GM21576 (cell line): ENCODE results near the gene NRXN3.

Experiments
- ATAC-seq: cut with Tn5 transposase; IDR thresholded peaks from one replicate; pipeline ENCODE4 v1.9.1; 2021; ENCODE audit warnings: mild to moderate bottlenecking, moderate library complexity; ENCODE audit not compliant: unreplicated experiment

The NRXN3 gene

DNA sequence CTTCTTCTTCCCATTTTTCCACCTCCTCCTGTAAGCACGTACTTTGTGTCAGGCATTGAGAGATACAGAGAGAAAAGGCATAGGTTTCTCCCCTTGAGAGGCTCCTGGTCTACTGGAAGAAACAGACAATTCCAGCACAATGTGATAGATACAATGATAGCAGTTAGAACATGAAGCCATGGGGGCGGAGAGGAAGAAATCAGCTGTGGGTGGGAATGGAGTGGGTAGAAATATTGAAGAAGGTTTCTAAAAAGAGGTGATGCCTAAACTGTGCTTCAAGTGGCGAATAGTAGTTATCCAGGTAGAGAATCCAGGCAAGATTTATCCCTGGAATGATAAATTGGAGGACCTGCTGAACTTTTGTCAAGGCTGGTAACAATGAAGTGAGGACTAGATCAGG is 528.8 kb downstream of the NRXN3 start:
- ATAC-seq, result no peak

DNA sequence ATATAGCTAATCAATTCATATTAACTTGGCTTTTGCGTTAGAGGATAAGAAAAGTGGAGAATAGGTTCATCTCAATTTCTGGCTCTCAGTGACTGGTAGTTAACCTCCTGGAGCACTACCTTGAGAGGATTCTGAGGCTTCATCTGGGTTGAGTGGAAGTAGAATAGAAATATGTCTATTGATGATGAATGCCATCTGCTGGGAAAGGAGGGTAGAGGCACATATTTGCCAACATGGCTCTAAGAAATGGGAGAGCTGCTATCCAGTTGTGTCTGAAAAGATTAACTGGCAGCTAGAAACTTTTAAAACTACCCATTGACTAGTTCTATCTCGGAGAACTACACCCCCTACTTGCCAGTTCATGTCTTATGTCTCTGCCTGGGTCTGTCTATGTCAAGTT is 530.1 kb downstream of the NRXN3 start:
- ATAC-seq, result no peak

DNA sequence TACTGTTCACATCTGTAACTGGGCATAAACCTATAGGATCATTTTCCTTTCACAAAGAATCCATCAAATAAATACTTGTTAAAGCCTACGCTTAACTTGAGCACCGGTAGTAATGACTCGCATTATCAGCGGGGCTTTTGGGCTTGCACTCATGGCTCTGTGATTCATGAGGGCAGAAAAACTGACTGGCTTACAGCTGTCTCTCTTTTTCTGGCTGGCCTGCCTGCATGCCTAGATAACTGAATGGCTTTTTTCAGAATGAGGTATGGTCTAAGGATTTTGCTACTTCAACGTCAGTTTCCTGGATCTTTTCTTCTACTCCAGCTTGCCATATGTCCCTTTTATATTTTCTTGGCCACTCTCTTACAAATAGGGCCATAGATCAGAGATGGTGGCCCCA is 531.1 kb downstream of the NRXN3 start:
- ATAC-seq, result no peak

DNA sequence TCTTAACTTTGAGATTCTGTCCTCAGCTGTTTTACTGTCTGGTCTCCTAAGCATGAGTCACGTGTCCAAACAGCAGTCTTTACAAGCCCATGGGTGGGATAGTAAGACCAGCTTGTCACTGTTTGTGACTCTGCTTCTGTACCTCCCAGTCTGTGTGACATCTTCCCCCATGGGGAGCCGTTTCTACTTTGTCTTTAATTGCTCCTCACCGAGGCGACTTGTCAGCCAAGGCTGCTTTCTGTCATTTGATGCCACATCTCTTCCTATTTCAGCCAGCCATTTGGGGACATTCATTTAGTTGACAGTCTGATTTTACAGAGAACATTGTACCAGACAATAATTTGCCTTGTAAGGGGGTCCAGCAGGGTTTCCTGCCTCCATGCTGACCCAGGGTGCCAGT is 534.8 kb downstream of the NRXN3 start:
- ATAC-seq, result no peak

DNA sequence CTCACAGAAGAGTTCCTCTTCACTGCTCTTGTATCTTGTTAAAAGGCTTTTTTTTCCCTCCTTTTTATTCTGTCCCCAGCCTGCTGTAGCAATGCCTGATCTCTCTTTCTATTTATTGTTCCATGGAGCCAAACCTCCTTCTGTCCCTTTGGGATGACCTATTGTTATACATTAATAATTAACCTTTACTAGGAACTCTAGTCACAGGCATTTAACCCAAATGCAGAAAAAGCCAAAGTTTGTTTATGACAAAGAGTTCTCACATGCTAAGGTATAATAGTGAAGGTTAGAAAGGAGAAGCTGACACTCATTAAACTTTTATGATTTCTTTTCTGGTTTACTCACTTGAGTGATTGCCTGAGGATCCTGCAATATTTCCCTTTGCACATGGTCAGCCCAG is 535.8 kb downstream of the NRXN3 start:
- ATAC-seq, result no peak

DNA sequence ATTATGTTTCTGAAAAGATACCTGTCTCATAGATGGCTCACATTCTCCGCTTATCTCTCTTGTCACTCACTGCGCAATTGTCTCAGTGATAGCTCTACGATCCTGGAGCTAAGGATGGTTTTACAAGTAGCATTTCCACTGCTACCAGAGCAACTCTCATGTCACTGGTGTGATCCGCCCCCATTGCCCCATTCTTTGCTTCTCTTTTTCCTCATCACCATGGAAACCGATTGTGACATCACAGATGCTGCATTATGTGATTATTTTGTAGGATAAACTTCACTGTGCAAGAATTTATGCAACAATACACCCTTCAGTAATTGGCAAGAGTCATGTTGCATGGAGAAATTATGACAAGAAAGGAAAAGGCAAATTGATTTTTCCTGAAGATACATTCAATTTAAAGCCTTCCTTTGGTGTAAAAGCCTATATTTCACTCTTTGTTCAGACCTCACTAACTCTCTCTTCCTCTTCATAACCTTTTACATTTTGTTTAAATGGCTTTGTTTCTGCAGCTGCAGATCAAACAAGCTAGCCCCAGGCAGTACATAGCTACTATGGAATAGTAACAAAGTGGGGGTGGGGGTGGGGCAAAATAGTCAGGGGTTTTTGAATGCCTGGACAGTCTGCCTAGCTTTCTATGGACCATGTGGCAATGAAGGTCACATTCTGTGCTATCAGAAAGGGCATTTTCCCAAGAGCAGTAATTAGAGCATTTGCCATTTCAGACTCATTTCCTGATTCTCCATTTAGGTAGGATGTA is 539.8 kb downstream of the NRXN3 start:
- no peak for ATAC-seq

DNA sequence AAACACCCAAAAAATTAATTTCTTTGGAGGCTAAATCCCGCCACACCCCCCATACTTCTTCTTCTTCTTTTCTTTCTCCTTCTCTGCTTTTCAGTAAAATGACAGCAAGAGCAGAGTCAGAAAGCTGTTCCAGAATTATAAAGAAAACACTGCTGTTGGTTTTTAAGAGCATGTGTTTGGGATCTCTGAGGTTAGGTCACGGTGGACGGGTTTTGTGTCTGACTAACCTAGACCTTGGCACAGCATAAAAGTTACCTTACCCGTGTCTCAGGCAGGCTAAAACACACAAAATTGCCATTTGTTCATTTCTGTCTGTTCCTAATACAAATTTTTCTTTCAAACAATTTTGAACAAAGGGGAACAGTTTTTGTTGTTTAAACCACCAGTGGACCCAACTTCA is 540.8 kb downstream of the NRXN3 start:
- ATAC-seq, result no peak

DNA sequence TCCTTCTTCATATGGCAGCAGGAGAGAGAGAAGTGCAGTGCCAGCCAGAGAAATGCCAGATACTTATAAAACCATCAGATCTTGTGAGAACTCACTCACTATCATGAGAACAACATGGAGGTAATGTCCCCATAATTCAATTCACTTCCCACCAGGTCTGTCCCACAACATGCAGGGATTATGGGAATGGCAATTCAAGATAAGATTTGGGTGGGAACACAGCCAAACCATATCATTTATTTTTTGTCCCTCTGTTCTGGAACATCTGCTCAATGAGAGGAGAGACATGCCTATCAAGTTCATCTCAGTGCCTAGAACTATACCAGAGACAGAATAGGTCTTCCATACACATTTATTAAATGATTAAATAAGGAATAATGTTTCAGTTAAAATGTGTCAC is 543.5 kb downstream of the NRXN3 start:
- no peak for ATAC-seq

DNA sequence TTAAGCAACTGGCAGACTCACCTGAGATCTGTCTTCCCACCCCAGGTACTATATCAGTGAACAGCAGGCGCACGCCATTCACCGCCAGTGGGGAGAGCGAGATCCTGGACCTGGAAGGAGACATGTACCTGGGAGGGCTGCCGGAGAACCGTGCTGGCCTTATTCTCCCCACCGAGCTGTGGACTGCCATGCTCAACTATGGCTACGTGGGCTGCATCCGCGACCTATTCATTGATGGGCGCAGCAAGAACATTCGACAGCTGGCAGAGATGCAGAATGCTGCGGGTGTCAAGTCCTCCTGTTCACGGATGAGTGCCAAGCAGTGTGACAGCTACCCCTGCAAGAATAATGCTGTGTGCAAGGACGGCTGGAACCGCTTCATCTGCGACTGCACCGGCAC is 544.5 kb downstream of the NRXN3 start:
- ATAC-seq, result no peak

DNA sequence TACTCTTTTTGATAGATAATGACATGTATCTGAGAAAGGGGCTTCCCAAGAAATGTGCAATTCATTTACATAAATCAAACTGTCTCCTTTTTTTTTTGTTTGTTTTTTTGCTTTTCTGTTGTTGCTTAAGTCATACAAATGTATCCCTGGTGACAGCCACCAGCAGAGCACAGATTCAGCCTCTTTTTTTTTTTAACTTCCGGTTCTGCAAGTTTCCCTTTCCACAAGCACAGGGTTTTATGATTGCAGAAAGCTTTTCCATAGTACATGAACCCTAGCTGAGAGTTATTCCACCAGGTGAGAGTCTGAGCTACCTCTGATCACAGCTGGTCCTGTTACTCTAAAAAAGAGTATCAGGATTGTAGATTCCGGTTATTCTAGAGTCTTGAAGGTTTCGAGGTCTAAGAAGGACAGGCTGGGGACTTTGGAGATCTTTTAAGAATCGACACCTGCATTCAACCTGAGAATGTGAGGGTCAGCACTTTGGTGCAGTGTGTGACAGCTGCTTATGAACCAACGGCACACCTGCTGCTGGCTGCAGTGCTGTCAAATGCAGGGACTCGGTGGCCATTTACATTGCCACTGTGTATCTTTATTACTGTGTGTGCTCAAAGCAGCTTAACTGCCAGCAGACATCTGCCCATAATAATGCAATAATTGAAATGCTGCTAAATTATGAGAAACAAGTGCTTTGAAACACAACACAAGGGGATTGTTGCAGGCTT is 551.7 kb downstream of the NRXN3 start:
- no peak for ATAC-seq

DNA sequence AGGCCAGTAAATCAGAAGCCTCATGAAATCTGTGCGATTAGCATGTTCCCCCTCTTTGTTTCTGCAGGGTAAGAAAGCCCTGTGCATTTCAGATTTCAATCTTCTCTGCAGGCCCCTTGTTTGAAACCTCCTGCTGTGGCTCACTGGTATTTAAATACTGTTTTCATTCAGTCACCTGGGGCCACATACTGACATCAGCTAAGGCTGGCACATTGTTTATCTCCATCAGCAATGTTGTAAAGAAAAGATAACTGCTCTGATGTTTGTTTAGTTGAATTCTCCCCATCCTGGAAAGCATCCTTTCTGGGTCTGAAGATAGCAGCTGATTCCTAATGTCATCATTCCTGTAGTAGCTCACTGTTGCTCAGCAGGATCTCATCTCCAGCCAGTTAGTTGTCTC is 554.9 kb downstream of the NRXN3 start:
- ATAC-seq, result no peak

DNA sequence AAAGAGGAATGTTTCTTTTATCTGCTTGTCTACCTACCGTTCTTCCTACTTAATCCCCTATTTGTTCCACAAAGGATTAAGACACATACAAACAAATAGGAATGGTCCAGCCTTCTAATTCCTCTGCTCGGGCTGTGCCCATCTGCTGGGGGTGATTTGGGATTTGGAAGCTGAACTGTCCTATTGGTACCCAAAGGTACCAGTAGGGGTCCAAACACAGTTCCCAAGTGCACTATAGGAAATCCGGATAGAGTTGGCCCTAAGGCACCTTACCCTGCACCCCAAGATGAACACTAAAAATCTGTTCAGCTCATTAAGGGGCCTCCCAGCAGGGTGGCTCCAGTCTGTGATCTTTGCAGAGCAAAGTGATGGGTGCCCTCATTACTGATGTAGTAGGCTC is 566.9 kb downstream of the NRXN3 start:
- ATAC-seq, result no peak

DNA sequence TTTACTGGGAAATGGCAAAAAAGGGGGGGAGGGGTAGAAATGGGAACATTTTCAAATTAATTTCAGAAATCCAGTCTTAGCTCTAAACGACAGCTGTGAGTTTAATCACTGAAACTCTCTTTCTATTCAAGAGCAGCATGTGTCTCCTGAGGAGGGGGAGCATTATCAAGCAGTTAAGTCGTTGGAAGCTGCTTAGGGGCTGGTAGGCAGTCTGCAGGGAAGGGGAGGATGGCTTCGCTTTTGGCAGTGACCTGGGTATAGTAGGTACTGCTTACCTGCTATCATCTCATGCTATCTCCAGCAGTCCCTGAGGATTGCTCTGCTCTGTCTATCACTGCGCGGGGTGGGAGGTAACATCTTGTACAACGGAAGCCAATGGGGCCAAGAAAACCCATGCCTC is 567.4 kb downstream of the NRXN3 start:
- ATAC-seq, result no peak

DNA sequence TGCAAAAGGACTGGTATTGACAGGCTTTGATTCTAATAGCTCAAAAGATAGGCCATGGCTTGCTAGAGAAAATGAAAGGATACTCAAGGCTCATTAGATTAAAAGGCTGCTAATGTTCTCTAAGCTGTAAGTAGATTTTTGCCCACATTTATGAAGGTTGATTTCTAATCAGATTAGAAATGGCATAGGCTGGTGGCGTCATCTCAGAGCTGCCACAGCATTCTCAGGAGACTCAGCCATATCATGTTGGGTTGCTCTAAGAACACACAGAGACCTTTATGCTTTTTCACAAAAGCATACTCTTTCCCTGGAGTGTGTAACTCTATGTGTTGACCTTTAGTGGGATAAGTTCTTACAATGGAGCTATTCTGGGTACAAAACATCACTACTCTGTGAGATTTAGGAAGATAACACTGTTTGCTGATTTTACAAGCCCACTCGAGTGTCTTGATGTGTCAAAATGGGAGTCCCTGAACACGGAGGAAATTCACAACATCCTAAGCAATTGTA is 576.0 kb downstream of the NRXN3 start:
- ATAC-seq, result no peak

DNA sequence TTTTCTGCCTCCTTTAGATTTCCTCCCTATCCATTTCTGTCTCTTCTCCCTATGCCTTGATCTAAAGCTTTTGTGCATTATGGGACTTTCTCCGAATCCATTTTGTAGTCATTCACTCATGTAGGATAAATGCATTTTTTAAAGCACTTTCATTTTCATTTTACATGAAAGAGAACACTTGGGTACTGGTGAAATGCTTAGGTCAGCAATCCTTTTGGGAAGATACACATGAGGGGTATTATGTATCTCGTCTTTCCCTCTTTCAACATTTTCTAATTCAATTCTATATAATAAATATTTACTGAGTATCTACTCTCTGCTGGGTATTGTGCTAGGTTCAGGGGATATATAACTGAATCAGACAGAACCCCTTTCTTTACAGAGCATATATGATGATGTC is 577.6 kb downstream of the NRXN3 start:
- no peak for ATAC-seq

DNA sequence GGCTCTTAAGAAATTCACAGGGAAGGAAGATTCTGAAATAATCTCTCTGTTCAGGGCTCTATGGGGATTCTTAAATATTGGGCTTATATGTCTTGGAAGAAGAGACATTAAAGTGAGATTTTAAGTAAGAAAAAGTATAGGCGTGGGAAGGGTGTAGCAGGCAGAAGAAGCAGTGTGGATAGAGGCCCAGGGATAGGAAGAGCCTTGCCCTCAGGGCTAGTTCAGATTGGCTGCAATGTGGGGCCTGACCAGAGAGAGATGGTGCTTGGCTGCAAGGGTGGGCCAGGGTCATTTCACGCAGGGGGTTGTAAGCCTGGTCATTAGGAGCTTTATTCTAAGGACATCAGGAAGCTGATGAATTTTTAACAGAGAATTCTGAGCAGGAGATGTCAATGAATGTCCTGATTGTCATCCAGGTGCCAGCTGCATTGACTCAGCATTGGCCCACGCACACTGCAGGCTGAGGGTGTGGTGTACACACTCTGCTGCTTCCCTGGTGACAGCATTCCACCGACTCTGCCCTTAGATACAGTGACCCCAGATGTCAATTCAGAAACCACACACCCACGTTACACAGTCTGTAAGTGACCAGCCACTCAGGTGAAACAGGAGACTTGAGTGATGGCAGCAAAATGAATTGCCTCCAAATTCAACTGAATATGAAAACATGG is 582.5 kb downstream of the NRXN3 start:
- ATAC-seq, result no peak

DNA sequence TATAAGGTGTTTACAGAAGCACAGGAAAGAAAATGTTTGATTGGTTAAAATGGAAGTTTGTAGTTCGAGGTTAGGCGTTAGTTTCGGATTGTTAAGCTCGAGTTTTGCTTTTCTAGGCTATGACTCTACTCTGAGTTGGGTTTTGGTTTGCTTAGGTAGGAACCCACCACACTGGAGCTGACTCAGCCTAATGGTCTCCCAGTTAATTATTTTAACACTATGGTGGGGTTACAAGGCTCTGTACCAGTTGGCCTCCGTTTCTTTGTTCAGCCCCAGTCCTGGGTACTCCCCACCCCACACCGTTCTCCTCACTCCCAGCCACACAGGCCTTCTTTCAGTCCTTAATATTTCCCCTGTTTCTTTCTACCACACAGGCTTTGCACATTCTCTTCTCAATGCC is 583.9 kb downstream of the NRXN3 start:
- ATAC-seq, result no peak

DNA sequence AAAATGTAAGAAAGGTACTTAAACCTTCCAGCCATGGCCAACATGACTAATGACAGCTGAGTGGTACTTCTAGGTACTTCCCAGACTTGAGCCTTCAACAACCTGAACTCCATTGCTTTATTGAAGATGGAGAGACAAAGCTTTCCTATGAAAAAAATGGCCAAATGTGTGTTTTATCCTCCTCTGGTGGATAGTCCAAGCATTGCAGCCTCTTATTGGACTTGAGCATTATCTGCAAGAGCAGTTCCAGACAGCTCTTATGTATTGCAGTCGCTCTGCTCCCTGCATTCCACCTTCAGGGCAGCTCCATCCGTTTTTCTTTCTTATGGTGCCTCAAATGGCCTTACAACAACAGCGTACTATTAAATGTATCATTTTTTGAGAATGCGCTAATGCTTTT is 588.2 kb downstream of the NRXN3 start:
- ATAC-seq, result peak; percentile 67

DNA sequence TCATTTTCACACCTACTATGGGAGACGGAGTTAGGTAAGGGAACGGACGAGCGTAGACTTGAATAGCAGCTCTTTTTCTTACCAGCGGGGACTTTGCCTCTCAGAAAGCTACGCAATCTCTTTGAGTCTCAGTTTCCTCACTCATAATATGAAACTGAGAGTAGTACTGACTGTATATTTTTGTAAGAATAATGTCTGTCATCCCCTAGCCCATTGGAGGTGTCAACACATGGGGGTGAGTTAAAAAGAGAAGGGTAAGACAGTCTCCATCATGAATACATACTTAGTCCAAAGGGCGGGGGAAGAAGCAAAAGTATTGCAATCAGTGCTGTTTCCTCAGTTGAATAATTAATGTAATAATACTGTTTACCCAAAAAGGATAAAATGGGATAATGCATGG is 592.2 kb downstream of the NRXN3 start:
- no peak for ATAC-seq

DNA sequence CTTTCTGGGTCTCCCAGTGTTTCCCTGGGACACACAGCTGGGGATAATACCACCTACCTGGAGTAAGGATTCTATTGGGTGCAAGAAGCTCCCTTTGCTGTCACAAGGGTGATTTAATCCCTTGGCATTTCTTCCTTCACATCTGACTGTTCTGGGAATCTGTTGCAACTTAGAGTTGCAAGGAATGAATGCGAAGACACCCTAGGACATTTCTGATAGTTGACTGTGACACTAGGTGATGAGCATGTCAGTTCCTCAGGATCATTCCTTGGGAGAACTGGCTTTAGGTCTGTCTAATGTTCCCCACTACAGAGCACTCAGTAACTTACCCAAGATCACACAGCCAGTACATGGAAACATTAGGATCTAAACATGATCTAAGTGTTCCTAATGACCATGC is 593.6 kb downstream of the NRXN3 start:
- no peak for ATAC-seq

DNA sequence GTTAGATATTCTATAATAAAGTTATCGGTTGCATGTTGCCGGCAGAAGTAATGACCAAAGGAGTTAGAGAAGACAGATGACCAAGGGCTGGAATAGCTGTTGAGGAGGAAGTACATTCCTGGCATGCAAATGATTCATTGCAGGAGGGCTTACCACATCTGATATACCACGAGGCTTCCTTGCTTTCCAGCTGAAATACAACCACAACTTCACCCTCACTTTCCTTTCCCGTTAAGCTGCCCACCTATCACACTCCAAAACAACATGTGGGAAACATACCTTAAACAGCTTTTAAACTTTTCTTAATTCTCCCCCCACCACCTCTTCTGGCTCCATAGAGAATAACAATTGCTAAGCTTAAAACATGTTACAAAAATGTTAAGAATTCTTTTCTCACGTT is 594.1 kb downstream of the NRXN3 start:
- ATAC-seq, result no peak

DNA sequence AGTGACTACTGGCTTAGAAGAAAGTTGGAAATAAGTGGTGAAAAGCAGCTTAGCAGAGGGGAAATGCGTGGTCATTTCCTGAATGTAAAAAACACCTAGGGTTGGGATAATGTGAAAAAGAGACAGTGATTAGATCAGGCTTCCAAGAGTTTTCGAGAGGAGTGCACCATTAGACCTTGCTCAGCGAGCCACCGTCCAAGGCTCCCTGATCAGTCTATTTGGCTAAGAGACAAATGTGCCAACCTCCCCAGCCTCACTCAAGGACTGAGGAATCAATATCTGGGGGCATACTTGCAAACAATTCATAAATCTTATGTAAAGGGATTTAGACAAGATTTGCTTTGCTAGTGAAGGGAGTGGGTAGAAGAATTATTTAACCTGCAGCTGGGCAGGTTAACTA is 594.5 kb downstream of the NRXN3 start:
- no peak for ATAC-seq
